GM12801 (cell line): ENCODE measurements around the gene CASP2.

Experiments
- TF ChIP-seq, protein P1 (sequence below): IDR thresholded peaks from one replicate; pipeline ENCODE4 v1.5.1; 2011; ENCODE audit warnings: control low read depth; ENCODE audit not compliant: insufficient read length; ENCODE audit errors: extremely low read depth

The CASP2 gene

DNA sequence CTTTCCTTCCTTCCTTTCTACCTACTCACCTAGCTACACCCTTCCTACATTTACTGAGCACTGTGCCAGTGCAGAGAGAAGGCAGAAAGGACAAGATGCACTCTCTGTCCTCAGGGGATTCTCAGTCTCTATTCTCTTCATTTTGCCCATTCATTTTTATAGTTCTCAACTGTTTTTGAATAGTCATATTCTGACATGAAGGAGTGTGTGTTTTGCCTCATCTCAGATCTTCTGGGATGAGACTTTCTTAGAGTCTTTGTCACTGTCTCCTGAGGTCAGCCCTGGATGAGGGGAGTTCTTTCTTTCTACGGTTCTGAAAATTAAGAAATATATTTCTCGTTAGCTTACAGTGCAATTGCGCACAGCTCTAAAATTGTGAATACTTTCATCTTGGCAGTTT is 49.1 kb downstream of the CASP2 start:
- TF ChIP-seq, protein P1, sequence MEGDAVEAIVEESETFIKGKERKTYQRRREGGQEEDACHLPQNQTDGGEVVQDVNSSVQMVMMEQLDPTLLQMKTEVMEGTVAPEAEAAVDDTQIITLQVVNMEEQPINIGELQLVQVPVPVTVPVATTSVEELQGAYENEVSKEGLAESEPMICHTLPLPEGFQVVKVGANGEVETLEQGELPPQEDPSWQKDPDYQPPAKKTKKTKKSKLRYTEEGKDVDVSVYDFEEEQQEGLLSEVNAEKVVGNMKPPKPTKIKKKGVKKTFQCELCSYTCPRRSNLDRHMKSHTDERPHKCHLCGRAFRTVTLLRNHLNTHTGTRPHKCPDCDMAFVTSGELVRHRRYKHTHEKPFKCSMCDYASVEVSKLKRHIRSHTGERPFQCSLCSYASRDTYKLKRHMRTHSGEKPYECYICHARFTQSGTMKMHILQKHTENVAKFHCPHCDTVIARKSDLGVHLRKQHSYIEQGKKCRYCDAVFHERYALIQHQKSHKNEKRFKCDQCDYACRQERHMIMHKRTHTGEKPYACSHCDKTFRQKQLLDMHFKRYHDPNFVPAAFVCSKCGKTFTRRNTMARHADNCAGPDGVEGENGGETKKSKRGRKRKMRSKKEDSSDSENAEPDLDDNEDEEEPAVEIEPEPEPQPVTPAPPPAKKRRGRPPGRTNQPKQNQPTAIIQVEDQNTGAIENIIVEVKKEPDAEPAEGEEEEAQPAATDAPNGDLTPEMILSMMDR, result no peak

DNA sequence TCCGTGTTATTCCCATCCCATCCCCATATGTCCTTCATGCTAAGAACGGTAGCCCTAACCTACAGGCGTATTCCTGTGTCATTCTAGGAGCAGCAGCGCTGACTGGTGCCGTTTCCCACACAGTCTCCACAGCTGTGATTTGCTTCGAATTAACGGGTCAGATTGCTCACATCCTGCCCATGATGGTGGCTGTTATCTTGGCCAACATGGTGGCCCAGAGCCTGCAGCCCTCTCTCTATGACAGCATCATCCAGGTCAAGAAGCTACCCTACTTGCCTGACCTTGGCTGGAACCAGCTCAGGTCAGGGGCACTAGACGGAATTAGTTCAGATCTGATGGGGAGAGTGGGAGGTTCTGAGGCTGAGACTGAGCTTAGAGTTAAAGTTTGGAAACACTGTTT is 53.7 kb downstream of the CASP2 start:
- TF ChIP-seq, protein P1, result no peak

DNA sequence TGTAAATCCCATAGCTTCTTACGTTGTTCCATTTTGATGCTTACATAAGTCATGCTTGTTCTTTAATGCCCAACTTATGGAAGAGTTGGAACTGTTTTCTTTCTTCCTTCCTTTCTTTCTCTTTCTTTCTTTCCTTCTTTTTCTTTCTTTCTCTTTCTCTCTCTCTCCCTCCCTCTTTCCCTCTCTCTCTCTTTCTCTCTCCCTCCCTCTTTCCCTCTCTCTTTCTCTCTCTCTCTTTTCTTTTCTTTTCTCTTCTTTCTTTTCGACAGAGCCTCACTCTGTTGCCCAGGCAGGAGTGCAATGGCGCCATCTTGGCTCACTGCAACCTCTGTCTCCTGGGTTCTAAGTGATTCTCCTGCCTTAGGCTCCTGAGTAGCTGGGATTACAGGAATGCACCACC is 55.4 kb downstream of the CASP2 start:
- TF ChIP-seq, protein P1, result no peak

DNA sequence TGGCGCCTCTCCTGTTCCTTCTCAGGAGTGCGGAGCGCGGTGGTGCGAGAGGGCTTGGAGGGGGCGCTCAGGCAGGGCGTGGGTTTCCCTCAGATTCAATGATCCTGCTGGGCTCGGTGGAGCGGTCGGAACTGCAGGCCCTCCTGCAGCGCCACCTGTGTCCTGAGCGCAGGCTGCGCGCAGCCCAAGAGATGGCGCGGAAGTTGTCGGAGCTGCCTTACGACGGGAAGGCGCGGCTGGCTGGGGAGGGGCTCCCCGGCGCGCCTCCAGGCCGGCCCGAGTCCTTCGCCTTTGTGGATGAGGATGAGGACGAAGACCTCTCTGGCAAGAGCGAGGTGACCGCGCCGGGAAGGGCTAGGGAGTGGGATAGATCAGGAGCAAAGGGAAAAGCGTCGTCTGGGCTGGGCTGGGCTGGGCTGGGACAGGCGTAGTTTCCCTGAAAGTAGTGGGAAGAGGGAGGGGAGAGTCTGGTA is 57.3 kb downstream of the CASP2 start:
- TF ChIP-seq, protein P1, result no peak

DNA sequence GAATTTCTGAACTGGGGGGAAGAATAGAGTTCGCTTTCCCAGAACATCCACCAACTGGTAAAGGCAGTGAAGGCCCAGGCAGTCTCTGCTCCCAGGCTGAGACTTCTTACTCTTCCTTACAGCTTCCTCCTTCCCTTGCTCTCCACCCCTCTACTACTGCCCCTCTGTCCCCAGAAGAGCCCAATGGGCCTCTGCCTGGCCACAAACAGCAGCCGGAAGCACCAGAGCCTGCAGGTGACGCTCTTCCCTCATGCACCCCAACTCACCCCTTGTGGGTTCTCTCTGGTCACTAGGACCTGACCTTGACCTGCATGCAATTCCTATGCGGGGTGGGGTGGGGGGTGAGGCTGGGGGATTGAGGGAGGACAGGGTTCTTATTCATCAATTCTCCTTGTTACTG is 57.9 kb downstream of the CASP2 start:
- TF ChIP-seq, protein P1, result no peak

DNA sequence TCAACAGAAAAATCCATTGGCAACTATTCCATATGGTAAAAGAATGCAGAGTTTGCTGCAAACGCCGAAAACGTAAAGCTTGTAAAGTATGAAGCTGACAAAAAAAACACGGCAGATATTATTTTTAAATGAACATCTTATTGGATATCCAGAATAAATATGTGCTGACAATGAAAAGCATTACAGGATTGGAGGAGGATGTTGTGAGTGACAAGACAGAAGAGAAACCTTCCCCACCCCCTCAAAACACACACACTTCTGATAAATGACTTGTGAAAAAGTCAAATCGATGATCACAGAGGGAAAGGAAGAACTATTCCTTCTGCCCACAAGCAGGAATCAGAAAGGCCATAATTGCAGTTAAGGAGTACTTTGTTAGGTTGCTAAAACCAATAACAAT is 59.8 kb downstream of the CASP2 start:
- TF ChIP-seq, protein P1, result no peak

DNA sequence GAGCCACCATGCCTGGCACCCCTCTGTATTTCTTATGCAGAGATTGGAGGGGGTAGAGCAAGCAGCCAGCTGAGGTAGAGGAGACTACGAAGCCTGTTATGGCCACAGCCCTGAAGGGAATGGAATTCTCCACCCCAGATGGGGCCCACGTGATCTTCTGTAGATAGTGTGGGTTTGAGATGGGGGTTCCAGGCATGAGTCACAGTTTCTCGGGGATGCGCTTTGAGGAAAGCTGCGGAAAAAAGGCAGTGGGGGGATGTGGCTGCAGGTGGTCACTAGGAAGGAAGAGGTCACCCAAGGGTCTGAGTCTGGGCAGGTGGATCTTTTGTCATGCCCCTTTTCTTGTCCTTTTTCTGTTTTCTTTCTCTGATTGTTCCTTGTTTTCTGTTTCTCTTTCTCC is 62.9 kb downstream of the CASP2 start:
- TF ChIP-seq, protein P1, result no peak

DNA sequence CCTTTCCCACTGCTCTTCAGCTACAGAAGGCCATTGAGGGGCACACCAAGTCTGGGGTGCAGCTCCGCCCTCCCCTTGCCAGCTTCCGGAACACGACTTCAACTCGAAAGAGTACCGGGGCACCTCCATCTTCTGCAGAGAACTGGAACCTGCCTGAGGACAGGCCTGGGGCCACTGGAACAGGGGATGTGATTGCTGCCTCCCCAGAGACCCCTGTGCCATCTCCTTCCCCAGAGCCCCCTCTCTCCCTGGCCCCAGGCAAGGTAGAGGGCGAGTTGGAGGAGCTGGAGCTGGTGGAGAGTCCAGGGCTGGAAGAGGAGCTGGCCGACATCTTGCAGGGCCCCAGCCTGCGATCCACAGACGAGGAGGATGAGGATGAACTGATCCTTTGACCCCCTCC is 63.4 kb downstream of the CASP2 start:
- TF ChIP-seq, protein P1, result no peak
